Measurements from ENCODE around the gene HTR3C. TPM values are rescaled to one million over a fixed set of nuclear protein-coding genes. Genes with fewer than 3 reads are reported as not detected.
A peak's percentile ranks its signal among the peaks of the same experiment; 100 is the strongest.

The HTR3C gene
- total RNA-seq, 1 donor, result not detected

GRCh38 chr3:184011230-184011876, 41.5 kb upstream of the HTR3C start:
- H3K4me3 ChIP-seq (ENCODE audit: low read depth, low read length), result no peak overlapping the region
- no peak for DNase-seq (ENCODE audit: low read depth)
- no peak for TF ChIP-seq CTCF (IDR thresholded peaks at IDR 0.05; ENCODE audit: insufficient read depth, low read length)

- no peak for DNase-seq (ENCODE audit: low read depth)
- no peak overlapping the region for H3K4me3 ChIP-seq (ENCODE audit: low read depth, low read length)
- TF ChIP-seq CTCF (IDR thresholded peaks at IDR 0.05; ENCODE audit: insufficient read depth, low read length), result no peak
Observed at GRCh38 chr3:184011937-184012889, 40.6 kb upstream of the HTR3C start.

- no peak for TF ChIP-seq CTCF (IDR thresholded peaks at IDR 0.05; ENCODE audit: insufficient read depth, low read length)
Observed at GRCh38 chr3:184015381-184016019, 37.3 kb upstream of the HTR3C start.

GRCh38 chr3:184016169-184016570, 36.7 kb upstream of the HTR3C start:
- TF ChIP-seq CTCF (IDR thresholded peaks at IDR 0.05; ENCODE audit: insufficient read depth, low read length), result no peak
- DNase-seq (ENCODE audit: low read depth), result no peak
- H3K4me3 ChIP-seq (ENCODE audit: low read depth, low read length), result peak overlapping the region; percentile 26

More at GRCh38 chr3:184015381-184016019, 37.3 kb upstream of the HTR3C start:
- no peak overlapping the region for H3K4me3 ChIP-seq (ENCODE audit: low read depth, low read length)
- DNase-seq (ENCODE audit: low read depth), result no peak

GRCh38 chr3:184016811-184017671, 35.8 kb upstream of the HTR3C start:
- TF ChIP-seq CTCF (IDR thresholded peaks at IDR 0.05; ENCODE audit: insufficient read depth, low read length), result peak; percentile 54
- peak; percentile 59 for DNase-seq (ENCODE audit: low read depth)
- H3K4me3 ChIP-seq (ENCODE audit: low read depth, low read length), result peak overlapping the region; percentile 99

Data from fibroblast of the aortic adventitia (primary cell).